Endothelial cell of umbilical vein (primary cell): ENCODE results near the gene NUPR2.

ENCODE experiments used
- EZH2 ChIP-seq: IDR thresholded peaks from 2 replicates; pipeline ENCODE4 v1.6.1; 2012; ENCODE audit warnings: borderline replicate concordance, low read depth, mild to moderate bottlenecking, moderate library complexity, low read length, inconsistent platforms; ENCODE audit not compliant: severe bottlenecking
- POLR2A ChIP-seq: IDR thresholded peaks from 2 replicates; pipeline ENCODE4 v1.6.1; 2012; ENCODE audit warnings: low read depth, mild to moderate bottlenecking, control low read depth, low read length
- POLR2AphosphoS5 ChIP-seq: IDR thresholded peaks from 2 replicates; pipeline ENCODE4 v1.6.1; 2012; ENCODE audit warnings: low read depth, mild to moderate bottlenecking, control low read depth, low read length, moderate library complexity; ENCODE audit not compliant: insufficient read depth
- TF ChIP-seq, protein P1 (sequence below), 2 donors: IDR thresholded peaks; 1 replicate in 1 of 2; 2 replicates in 1 of 2; pipeline ENCODE4 v1.5.1; 2011; ENCODE audit warnings: low read length in 2 of 2, mild to moderate bottlenecking in 2 of 2, moderate library complexity in 2 of 2, control low read depth in 1 of 2, inconsistent platforms in 1 of 2, low read depth in 1 of 2; ENCODE audit not compliant: insufficient read depth in 1 of 2; ENCODE audit errors: extremely low read depth in 1 of 2

GRCh38 chr7:56087445-56087844 lies 28.8 kb downstream of the NUPR2 start:
- TF ChIP-seq, protein P1, sequence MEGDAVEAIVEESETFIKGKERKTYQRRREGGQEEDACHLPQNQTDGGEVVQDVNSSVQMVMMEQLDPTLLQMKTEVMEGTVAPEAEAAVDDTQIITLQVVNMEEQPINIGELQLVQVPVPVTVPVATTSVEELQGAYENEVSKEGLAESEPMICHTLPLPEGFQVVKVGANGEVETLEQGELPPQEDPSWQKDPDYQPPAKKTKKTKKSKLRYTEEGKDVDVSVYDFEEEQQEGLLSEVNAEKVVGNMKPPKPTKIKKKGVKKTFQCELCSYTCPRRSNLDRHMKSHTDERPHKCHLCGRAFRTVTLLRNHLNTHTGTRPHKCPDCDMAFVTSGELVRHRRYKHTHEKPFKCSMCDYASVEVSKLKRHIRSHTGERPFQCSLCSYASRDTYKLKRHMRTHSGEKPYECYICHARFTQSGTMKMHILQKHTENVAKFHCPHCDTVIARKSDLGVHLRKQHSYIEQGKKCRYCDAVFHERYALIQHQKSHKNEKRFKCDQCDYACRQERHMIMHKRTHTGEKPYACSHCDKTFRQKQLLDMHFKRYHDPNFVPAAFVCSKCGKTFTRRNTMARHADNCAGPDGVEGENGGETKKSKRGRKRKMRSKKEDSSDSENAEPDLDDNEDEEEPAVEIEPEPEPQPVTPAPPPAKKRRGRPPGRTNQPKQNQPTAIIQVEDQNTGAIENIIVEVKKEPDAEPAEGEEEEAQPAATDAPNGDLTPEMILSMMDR (IDR thresholded peaks at IDR 0.05; ENCODE audit: extremely low read depth in 1 of 2, insufficient read depth in 1 of 2, low read depth in 1 of 2, low read length in 2 of 2), result no peak
- TF ChIP-seq EZH2 (no peak), POLR2AphosphoS5 (no peak), POLR2A (no peak)
